K562 (cell line): ENCODE measurements around the gene ARHGAP22. TPM values are rescaled to one million over a fixed set of nuclear protein-coding genes. Genes with fewer than 3 reads are reported as not detected.

Experiments
- CEBPG ChIP-seq, 3 experiments: fragments of 200-800 bp in 1 of 3; sonication (Bioruptor generic) in 1 of 3; sonication (generic) in 1 of 3; formaldehyde crosslinking in 1 of 3; IDR thresholded peaks in 2 of 3; conservative IDR thresholded peaks in 1 of 3; 2 replicates each; pipeline versions ENCODE4 v1.6.1 to v1.8.0; 2016 to 2022; ENCODE audit warnings: missing compliant biosample characterization in 2 of 3, missing genetic modification characterization in 2 of 3, mild to moderate bottlenecking in 1 of 3, missing genetic modification reagents in 1 of 3
- CHCHD3 ChIP-seq: fragments of 250-450 bp; sonication (Bioruptor Pico); IDR thresholded peaks from 2 replicates; pipeline ENCODE4 v2.1.2; 2022; ENCODE audit warnings: mild to moderate bottlenecking
- ESRRA ChIP-seq: fragments of 450-650 bp; IDR thresholded peaks from 2 replicates; pipeline ENCODE4 v1.6.1; 2014; ENCODE audit warnings: low read depth, mild to moderate bottlenecking, moderate library complexity, borderline replicate concordance
- ETS2 ChIP-seq: IDR thresholded peaks from 2 replicates; pipeline ENCODE4 v1.6.1; 2016; ENCODE audit warnings: borderline replicate concordance, missing genetic modification characterization, mild to moderate bottlenecking, moderate library complexity, missing compliant biosample characterization; ENCODE audit not compliant: poor library complexity, severe bottlenecking
- HDAC3 ChIP-seq: fragments of 450-650 bp; IDR thresholded peaks from 2 replicates; pipeline ENCODE4 v1.6.1; 2018; ENCODE audit warnings: borderline replicate concordance, mild to moderate bottlenecking, moderate library complexity; ENCODE audit not compliant: partially characterized antibody
- HDGF ChIP-seq: fragments of 450-650 bp; IDR thresholded peaks from 2 replicates; pipeline ENCODE4 v1.6.1; 2016
- MAZ ChIP-seq, 2 experiments: fragments of 450-650 bp in 1 of 2; sonication (generic) in 1 of 2; formaldehyde crosslinking; IDR thresholded peaks in 1 of 2; conservative IDR thresholded peaks in 1 of 2; 2 replicates each; pipeline versions ENCODE4 v1.4.0 to v1.5.0; 2020; ENCODE audit warnings: mild to moderate bottlenecking in 1 of 2, missing genetic modification reagents in 1 of 2
- MEF2D ChIP-seq: conservative IDR thresholded peaks from 2 replicates; pipeline ENCODE4 v1.6.1; 2016; ENCODE audit warnings: low read depth, missing genetic modification characterization, missing compliant biosample characterization
- NELFE ChIP-seq: IDR thresholded peaks from 2 replicates; pipeline ENCODE4 v1.6.1; 2011; ENCODE audit warnings: mild to moderate bottlenecking; ENCODE audit not compliant: insufficient read depth, insufficient read length
- RBM34 ChIP-seq: fragments of 200-400 bp; formaldehyde crosslinking; IDR thresholded peaks from 2 replicates; pipeline ENCODE4 v1.6.1; 2018; ENCODE audit warnings: low read length, borderline replicate concordance; ENCODE audit not compliant: insufficient read depth
- SMC3 ChIP-seq: conservative IDR thresholded peaks from 2 replicates; pipeline ENCODE4 v1.6.1; 2011; ENCODE audit warnings: low read depth, low read length, improper control_type of control experiment; ENCODE audit not compliant: insufficient read depth
- SREBF2 ChIP-seq: sonication (generic); formaldehyde crosslinking; IDR thresholded peaks from 2 replicates; pipeline ENCODE4 v1.4.0; 2020; ENCODE audit warnings: mild to moderate bottlenecking, missing genetic modification reagents
- TOE1 ChIP-seq, 2 experiments: fragments of 450-650 bp in 1 of 2; sonication (generic) in 1 of 2; formaldehyde crosslinking in 1 of 2; IDR thresholded peaks; 2 replicates each; pipeline versions ENCODE4 v1.7.1 to v1.8.0; 2016 to 2022; ENCODE audit warnings: borderline replicate concordance in 2 of 2, mild to moderate bottlenecking in 2 of 2, antibody characterized with exemption in 1 of 2, inconsistent platforms in 1 of 2, low read depth in 1 of 2, missing genetic modification reagents in 1 of 2, moderate library complexity in 1 of 2
- polyA plus RNA-seq, 8 experiments: library from polyadenylated mRNA; depleted of rRNA in 4 of 8; stranded (reverse) in 5 of 8; unstranded in 3 of 8; fragments of >200 nt; fragmentation: Nextera tagmentation in 2 of 8; fragmentation: Illumina TruSeq in 1 of 8; extraction: Ambion mirVana in 2 of 8; extraction: Trizol in 1 of 8; gene quantifications; 2 replicates each; pipeline versions ENCODE4 v1.2.1 to v1.2.3, GENCODE V29; 2011 to 2014; ENCODE audit warnings: inconsistent platforms in 1 of 8, missing spikeins in 1 of 8
- total RNA-seq, 7 experiments: library from RNA; depleted of rRNA in 6 of 7; stranded (reverse); fragments of >200 nt in 6 of 7; fragmentation: Illumina TruSeq in 2 of 7; extraction: Trizol in 2 of 7; gene quantifications; 2 replicates each; pipeline versions ENCODE4 v1.2.1 to v1.2.3, GENCODE V29; 2011 to 2021; ENCODE audit warnings: low replicate concordance in 1 of 7
- TF ChIP-seq, protein P1 (sequence below), 2 experiments: IDR thresholded peaks in 1 of 2; conservative IDR thresholded peaks in 1 of 2; 2 replicates each; pipeline ENCODE4 v1.6.1; 2016; ENCODE audit warnings: low read depth in 2 of 2, mild to moderate bottlenecking in 1 of 2, missing compliant biosample characterization in 1 of 2, missing genetic modification characterization in 1 of 2, moderate library complexity in 1 of 2
- TF ChIP-seq, protein P2 (sequence below): fragments of 200-400 bp; formaldehyde crosslinking; IDR thresholded peaks from 2 replicates; pipeline ENCODE4 v1.6.1; 2017; ENCODE audit warnings: mild to moderate bottlenecking, low read depth, low read length, moderate library complexity
- TF ChIP-seq, protein P3 (sequence below): fragments of 150-350 bp; conservative IDR thresholded peaks from 2 replicates; pipeline ENCODE4 v1.6.1; 2014; ENCODE audit warnings: low read length

Gene ARHGAP22
- total and polyA plus RNA-seq, 9 of the 15 experiments (the other 6 are each of a cell fraction or from before 2014, with no cell fraction given) = 1.3 to 28.1 (median 12.7) TPM

DNA sequence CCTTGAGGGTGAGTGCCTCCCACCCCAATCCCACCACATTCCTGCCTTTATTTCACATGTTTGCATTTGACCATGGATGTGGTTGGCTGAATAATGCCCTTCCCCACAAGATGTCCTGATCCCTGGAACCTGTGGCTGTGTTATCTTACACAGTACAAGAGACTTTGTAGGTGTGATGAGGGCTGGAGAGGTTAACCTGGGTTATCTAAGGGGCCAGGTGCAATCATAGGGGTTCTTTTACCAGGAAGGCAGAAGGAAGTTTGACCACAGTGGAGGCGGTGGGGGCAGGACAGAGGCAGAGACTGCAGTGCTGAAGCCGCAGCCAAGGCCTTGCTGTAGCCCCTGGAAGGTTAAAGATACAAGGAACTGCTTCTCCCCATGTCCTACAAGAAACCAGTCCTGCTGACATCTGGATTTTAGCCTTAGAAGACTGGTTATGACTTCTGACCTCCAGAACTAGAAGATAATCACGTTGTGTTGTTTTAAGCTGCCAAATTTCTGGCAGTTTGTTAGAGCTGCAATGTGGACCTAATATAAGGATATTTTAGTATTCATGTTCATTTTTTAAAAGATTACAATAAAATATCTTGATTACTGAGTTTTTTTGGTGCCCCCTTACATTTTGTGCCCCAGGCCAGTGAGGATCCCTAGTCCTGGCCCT lies 136.6 kb downstream of the ARHGAP22 start (continued):
- TF ChIP-seq ESRRA (peak; percentile 79; the same call in 1 of the 2 replicates), MAZ (CRISPR knock-in tag; conservative IDR thresholded peaks at IDR 0.05 in 1 of 2, IDR thresholded peaks at IDR 0.05 in 1 of 2) (peak; percentile 36 to 85), NELFE (no peak), HDGF (no peak), SMC3 (no peak), ETS2 (tag) (no peak), RBM34 (no peak), CEBPG (CRISPR knock-in tag; IDR thresholded peaks at IDR 0.05) (no peak), CEBPG (tag; conservative IDR thresholded peaks at IDR 0.05 in 1 of 2, IDR thresholded peaks at IDR 0.05 in 1 of 2) (no peak), MEF2D (tag) (no peak), SREBF2 (CRISPR knock-in tag) (no peak), TOE1 (IDR thresholded peaks at IDR 0.05; ENCODE audit: borderline replicate concordance) (no peak), TOE1 (CRISPR knock-in tag; IDR thresholded peaks at IDR 0.05; ENCODE audit: borderline replicate concordance, low read depth) (no peak), HDAC3 (peak; percentile 64), CHCHD3 (CRISPR knock-in tag) (no peak)
- TF ChIP-seq, protein P1, sequence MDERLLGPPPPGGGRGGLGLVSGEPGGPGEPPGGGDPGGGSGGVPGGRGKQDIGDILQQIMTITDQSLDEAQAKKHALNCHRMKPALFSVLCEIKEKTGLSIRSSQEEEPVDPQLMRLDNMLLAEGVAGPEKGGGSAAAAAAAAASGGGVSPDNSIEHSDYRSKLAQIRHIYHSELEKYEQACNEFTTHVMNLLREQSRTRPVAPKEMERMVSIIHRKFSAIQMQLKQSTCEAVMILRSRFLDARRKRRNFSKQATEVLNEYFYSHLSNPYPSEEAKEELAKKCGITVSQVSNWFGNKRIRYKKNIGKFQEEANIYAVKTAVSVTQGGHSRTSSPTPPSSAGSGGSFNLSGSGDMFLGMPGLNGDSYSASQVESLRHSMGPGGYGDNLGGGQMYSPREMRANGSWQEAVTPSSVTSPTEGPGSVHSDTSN (CRISPR knock-in tag; IDR thresholded peaks at IDR 0.05; ENCODE audit: low read depth) = no peak
- TF ChIP-seq, protein P1 (tag; conservative IDR thresholded peaks at IDR 0.05; ENCODE audit: low read depth) = no peak; the same call in 1 of the 2 replicates
- TF ChIP-seq, protein P2, sequence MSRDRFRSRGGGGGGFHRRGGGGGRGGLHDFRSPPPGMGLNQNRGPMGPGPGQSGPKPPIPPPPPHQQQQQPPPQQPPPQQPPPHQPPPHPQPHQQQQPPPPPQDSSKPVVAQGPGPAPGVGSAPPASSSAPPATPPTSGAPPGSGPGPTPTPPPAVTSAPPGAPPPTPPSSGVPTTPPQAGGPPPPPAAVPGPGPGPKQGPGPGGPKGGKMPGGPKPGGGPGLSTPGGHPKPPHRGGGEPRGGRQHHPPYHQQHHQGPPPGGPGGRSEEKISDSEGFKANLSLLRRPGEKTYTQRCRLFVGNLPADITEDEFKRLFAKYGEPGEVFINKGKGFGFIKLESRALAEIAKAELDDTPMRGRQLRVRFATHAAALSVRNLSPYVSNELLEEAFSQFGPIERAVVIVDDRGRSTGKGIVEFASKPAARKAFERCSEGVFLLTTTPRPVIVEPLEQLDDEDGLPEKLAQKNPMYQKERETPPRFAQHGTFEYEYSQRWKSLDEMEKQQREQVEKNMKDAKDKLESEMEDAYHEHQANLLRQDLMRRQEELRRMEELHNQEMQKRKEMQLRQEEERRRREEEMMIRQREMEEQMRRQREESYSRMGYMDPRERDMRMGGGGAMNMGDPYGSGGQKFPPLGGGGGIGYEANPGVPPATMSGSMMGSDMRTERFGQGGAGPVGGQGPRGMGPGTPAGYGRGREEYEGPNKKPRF = no peak
- TF ChIP-seq, protein P3, sequence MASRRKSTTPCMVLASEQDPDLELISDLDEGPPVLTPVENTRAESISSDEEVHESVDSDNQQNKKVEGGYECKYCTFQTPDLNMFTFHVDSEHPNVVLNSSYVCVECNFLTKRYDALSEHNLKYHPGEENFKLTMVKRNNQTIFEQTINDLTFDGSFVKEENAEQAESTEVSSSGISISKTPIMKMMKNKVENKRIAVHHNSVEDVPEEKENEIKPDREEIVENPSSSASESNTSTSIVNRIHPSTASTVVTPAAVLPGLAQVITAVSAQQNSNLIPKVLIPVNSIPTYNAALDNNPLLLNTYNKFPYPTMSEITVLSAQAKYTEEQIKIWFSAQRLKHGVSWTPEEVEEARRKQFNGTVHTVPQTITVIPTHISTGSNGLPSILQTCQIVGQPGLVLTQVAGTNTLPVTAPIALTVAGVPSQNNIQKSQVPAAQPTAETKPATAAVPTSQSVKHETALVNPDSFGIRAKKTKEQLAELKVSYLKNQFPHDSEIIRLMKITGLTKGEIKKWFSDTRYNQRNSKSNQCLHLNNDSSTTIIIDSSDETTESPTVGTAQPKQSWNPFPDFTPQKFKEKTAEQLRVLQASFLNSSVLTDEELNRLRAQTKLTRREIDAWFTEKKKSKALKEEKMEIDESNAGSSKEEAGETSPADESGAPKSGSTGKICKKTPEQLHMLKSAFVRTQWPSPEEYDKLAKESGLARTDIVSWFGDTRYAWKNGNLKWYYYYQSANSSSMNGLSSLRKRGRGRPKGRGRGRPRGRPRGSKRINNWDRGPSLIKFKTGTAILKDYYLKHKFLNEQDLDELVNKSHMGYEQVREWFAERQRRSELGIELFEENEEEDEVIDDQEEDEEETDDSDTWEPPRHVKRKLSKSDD = no peak
